Osteocyte (in vitro differentiated cells): ENCODE results near the gene STARD10. TPM values are rescaled to one million over a fixed set of nuclear protein-coding genes. Genes with fewer than 3 reads are reported as not detected.
A peak's percentile ranks its signal among the peaks of the same experiment; 100 is the strongest.

ENCODE experiments used
- DNase-seq: peaks from one replicate; pipeline ENCODE4 v3.0.0; 2021; ENCODE audit warnings: mixed read lengths; ENCODE audit not compliant: unreplicated experiment; ENCODE audit errors: extremely low spot score
- H3K27ac Mint-ChIP-seq: one replicate; pipeline ENCODE4 v1.8.0; 2021; ENCODE audit warnings: mild to moderate bottlenecking, mixed read lengths; ENCODE audit not compliant: unreplicated experiment
- H3K27me3 Mint-ChIP-seq: one replicate; pipeline ENCODE4 v1.8.0; 2021; ENCODE audit warnings: mixed read lengths; ENCODE audit not compliant: unreplicated experiment
- H3K36me3 Mint-ChIP-seq: one replicate; pipeline ENCODE4 v1.8.0; 2021; ENCODE audit warnings: mixed read lengths; ENCODE audit not compliant: unreplicated experiment
- H3K4me1 Mint-ChIP-seq: one replicate; pipeline ENCODE4 v1.8.0; 2021; ENCODE audit warnings: mixed read lengths; ENCODE audit not compliant: unreplicated experiment
- H3K4me3 Mint-ChIP-seq: one replicate; pipeline ENCODE4 v1.8.0; 2021; ENCODE audit warnings: mild to moderate bottlenecking, moderate library complexity, mixed read lengths; ENCODE audit not compliant: unreplicated experiment
- H3K9me3 Mint-ChIP-seq: one replicate; pipeline ENCODE4 v1.8.0; 2021; ENCODE audit warnings: mixed read lengths; ENCODE audit not compliant: unreplicated experiment
- total RNA-seq: library from RNA; stranded (reverse); gene quantifications from 2 replicates; pipeline ENCODE4 v1.2.1, GENCODE V29; 2021
- TF ChIP-seq, protein P1 (sequence below): fragments of 200-600 bp; sonication (generic); IDR thresholded peaks from 2 replicates; pipeline ENCODE4 v1.5.0; 2021; ENCODE audit warnings: antibody characterized with exemption, mild to moderate bottlenecking, moderate library complexity

STARD10 gene
- total RNA-seq, 1 donor from 2014 or later, result 27.7 TPM

DNA sequence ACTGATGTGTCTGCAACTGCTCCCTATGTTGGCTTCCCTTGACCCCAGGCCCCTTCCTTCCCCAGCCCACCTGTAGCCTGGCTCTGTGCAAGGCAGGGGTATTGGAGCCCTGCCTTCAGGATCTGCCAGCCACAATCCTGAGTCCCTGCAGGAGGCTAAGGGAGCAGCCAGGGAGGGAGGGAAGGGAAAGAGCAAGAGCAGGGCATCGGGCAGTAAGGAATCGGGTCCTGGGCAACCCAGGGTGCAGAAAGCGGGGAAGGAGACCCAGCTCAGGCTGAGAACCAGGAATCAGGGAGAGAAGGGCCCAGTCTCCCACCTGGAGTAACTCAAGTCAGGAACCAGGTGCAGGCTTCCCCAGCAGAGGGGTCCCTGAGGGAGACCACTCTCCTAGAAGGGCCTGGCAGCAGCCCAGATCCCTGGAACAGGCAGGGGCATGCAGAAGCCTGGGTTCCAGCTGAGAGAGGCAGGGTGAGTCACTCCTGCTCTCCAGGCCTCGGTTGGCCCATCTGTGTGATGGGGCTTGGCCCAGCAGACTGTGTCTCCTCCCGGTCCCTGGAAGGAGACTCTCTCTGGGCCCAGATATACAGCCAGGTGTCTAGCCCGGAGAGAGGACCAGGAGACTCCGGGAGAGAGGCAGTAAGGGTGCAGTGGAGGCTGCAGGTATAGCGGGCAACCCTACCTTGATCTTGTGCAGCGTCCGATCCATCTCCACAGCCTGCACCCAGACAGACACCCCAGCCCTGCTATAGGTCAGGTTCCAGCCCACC is 13.4 kb downstream of the STARD10 start:
- Mint-ChIP-seq H3K27me3 (no peaks in the 10 kb centered on the region), H3K27ac (no peak overlapping the region), H3K4me3 (peak overlapping the region; percentile 69), H3K4me1 (peaks cover 22% of the 10 kb centered on the region), H3K36me3 (no peaks in the 10 kb centered on the region), H3K9me3 (no peaks in the 10 kb centered on the region)
- DNase-seq, result no peak
- TF ChIP-seq, protein P1, sequence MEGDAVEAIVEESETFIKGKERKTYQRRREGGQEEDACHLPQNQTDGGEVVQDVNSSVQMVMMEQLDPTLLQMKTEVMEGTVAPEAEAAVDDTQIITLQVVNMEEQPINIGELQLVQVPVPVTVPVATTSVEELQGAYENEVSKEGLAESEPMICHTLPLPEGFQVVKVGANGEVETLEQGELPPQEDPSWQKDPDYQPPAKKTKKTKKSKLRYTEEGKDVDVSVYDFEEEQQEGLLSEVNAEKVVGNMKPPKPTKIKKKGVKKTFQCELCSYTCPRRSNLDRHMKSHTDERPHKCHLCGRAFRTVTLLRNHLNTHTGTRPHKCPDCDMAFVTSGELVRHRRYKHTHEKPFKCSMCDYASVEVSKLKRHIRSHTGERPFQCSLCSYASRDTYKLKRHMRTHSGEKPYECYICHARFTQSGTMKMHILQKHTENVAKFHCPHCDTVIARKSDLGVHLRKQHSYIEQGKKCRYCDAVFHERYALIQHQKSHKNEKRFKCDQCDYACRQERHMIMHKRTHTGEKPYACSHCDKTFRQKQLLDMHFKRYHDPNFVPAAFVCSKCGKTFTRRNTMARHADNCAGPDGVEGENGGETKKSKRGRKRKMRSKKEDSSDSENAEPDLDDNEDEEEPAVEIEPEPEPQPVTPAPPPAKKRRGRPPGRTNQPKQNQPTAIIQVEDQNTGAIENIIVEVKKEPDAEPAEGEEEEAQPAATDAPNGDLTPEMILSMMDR, result no peak

DNA sequence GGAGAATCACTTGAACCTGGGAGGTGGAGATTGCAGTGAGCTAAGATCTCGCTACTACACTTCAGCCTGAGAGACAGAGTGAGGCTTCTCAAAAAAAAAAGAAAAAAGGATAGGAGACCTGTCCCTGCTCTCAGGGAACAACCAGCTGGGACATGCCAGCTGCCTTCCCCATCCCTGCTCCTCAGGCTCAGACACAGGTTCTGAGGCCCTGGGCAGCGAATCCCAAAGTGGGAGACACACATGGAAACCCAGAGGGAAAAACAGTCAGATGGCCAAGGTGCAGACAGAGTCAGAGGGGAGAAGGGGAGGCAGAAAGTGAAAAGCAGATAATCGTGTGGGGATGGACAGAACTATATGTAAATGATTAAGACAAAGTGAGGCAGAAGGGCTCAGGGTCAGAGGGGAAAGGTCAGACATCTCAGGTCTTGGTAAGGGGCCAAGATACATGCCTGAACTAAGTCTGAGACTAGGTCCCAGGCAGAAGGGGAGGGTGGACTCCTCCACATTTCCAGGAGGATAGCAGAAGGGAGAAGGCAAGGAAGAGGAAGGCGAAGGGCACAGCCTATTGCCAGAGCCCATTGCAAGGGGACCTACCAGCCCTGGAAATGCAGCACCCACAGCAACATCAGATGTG is 14.2 kb downstream of the STARD10 start:
- Mint-ChIP-seq H3K9me3 (no peaks in the 10 kb centered on the region), H3K27ac (no peak overlapping the region), H3K36me3 (no peaks in the 10 kb centered on the region), H3K27me3 (no peaks in the 10 kb centered on the region), H3K4me1 (peaks cover 22% of the 10 kb centered on the region), H3K4me3 (peak overlapping the region; percentile 11)
- TF ChIP-seq, protein P1, result no peak
- no peak for DNase-seq

DNA sequence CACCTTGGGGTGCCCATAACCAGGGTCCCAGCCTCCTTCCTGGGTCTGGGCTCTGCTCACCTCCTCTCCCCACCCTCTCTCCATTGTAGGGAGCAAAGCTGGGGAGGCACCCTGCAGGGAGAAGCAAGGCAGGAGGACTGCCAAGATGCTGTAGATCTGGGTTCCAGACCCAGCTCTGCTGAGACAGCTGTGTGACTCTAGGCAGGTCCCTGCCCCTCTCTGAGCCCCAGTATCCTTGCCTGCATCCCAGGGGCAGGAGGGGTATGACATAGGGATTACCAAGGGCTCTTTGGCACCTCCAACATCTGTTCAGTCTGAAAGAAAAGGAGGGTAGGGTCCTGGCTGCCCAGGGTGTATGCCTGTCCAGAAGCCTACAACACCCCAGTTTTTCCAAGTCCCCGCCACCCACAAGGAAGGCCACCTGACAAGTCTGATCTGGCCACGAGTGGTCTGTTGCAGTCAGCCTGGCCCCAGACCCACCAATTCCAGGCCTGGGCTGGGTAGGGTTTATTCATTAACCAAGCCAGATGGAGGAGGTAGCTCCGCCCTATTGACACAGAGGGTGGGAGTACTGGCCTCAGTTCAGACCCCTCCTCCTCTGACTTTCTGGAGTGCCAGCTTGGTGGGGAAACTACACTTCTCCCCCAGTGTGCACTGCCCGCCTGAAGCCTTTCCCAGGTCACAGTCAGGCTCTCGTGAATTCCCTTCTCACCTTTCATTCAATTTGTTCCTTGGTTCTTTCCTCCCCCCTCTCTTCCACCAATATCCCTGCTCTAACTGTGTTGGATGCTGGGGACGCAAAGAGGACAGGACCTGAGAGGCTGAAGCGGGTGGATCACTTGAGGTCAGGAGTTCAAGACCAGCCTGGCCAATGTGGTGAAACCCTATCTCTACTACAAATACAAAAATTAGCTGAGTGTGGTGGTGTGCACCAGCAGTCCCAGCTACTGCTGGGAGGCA is 15.0 kb downstream of the STARD10 start:
- Mint-ChIP-seq H3K36me3 (no peaks in the 10 kb centered on the region), H3K9me3 (no peaks in the 10 kb centered on the region), H3K4me1 (peaks cover 25% of the 10 kb centered on the region), H3K27me3 (no peaks in the 10 kb centered on the region), H3K4me3 (no peak overlapping the region), H3K27ac (no peak overlapping the region)
- TF ChIP-seq, protein P1, result no peak
- no peak for DNase-seq

DNA sequence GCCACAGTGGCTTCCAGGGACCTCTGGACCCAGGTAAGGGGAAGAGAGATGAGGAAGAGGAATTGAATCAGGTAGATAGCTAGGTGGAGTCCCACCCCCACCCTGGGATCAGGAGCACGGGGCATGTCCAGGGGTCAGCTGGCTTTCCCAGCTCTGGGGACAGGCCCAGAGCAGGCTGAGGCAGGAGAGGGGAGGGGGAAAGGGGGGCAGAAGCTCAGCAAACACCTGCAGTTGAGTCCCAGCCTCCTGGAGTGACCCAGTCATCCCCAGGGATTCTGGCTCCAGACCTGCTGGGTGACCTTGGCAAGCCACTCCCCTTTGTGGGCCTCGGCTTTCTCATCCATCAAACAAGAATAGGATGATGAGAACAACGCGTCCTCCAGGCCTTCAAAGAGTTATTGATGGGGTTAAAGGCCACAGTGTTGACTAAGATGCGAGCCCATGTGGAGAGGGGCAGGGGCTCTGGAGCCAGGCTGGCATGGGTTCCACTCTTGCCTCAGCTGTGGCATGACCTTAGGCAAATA is 16.0 kb downstream of the STARD10 start:
- no peaks in the 10 kb centered on the region for H3K9me3 Mint-ChIP-seq
- peaks cover 35% of the 10 kb centered on the region for H3K4me1 Mint-ChIP-seq
- H3K4me3 Mint-ChIP-seq, result no peak overlapping the region
- no peak for DNase-seq
- H3K36me3 Mint-ChIP-seq, result no peaks in the 10 kb centered on the region
- H3K27ac Mint-ChIP-seq, result no peak overlapping the region
- no peaks in the 10 kb centered on the region for H3K27me3 Mint-ChIP-seq
- TF ChIP-seq, protein P1, result no peak
